Activated naive CD4-positive, alpha-beta T cell treated with anti-CD3 and anti-CD28 coated beads for 36 hours (primary cell): Measurements from ENCODE around the gene LRRC4C. TPM values are rescaled to one million over a fixed set of nuclear protein-coding genes. Genes with fewer than 3 reads are reported as not detected.

Experiments used
- CTCF ChIA-PET: fragments of 350-600 bp; sonication (Branson Sonifier 250); formaldehyde crosslinking; loops from one replicate; lab custom pipeline; 2021; ENCODE audit warnings: antibody characterized with exemption; lab: Charles Lee
- DNase-seq: peaks from one replicate; pipeline ENCODE4 v3.0.0-alpha.2; 2020
- H3K27ac Mint-ChIP-seq: one replicate; pipeline ENCODE4 v1.8.0; 2021; ENCODE audit warnings: mild to moderate bottlenecking, mixed read lengths
- H3K27me3 Mint-ChIP-seq: one replicate; pipeline ENCODE4 v1.8.0; 2021; ENCODE audit warnings: low read depth, mixed read lengths
- H3K36me3 Mint-ChIP-seq: one replicate; pipeline ENCODE4 v1.8.0; 2021; ENCODE audit warnings: low read depth, mixed read lengths
- H3K4me1 Mint-ChIP-seq: one replicate; pipeline ENCODE4 v1.8.0; 2021; ENCODE audit warnings: low read depth, mixed read lengths
- H3K4me3 Mint-ChIP-seq: one replicate; pipeline ENCODE4 v1.8.0; 2021; ENCODE audit warnings: mild to moderate bottlenecking, moderate library complexity, mixed read lengths
- H3K9me3 Mint-ChIP-seq: one replicate; pipeline ENCODE4 v1.8.0; 2021; ENCODE audit warnings: mixed read lengths
- intact Hi-C: fragments of 100-400 bp; cut with micrococcal nuclease; formaldehyde crosslinking; loops from one replicate; pipeline ENCODE4 v1.15.1; 2023
- total RNA-seq, 2 experiments: library from RNA; stranded (reverse); gene quantifications; one replicate each; pipeline ENCODE4 v1.2.3, GENCODE V29; 2021

LRRC4C gene
- total RNA-seq, 2 experiments from 2014 or later: not detected

DNA sequence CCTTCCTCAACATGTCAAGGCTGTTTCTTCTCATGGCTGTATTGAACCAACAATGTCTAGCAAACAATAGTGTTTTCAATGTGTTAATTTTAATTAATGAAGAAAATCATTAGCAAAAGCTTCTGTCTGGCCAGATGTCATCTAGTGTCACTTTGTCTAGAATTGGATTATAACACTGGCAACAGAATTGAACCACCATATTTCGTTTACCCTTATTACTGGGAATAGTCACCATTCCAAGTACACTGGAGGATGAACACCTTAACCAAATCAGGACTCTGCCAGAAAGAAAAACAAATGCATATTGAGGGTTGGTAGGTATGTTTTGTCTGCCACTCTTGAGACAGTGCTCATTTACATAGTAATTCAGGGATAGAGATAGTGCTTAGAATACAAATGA is 146.2 kb downstream of the LRRC4C start:
- Mint-ChIP-seq H3K4me1 (no peaks in the 10 kb centered on the region), H3K27me3 (no peaks in the 10 kb centered on the region), H3K9me3 (peaks cover 4% of the 10 kb centered on the region), H3K27ac (no peak overlapping the region), H3K36me3 (no peaks in the 10 kb centered on the region), H3K4me3 (no peak overlapping the region)
- no peak for DNase-seq
- intact Hi-C loops: no loop called here
- CTCF ChIA-PET: no interaction called here

DNA sequence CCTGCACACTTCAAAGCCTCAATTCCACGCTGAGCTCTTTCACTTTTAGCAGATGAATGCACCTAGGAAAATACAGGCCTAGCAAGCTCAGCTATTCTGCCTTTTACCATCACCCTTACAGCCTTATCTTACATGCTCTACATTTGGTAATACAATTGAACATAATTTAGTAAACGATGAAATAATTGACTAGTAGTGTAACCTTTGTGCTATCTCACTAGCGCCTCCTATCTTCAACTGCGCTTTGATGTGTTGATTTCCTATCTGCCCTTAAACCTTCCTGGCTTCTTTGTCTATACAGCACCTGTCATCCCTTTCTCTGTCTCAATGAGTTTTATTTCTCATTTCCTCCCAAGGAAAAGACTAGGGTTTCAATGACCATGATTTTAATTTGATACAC is 149.7 kb downstream of the LRRC4C start:
- CTCF ChIA-PET: no interaction called here
- intact Hi-C loops: no loop called here
- H3K27ac Mint-ChIP-seq: no peak overlapping the region
- no peaks in the 10 kb centered on the region for H3K27me3 Mint-ChIP-seq
- no peak overlapping the region for H3K4me3 Mint-ChIP-seq
- no peak for DNase-seq
- H3K4me1 Mint-ChIP-seq: no peaks in the 10 kb centered on the region
- no peaks in the 10 kb centered on the region for H3K36me3 Mint-ChIP-seq
- peaks cover 6% of the 10 kb centered on the region for H3K9me3 Mint-ChIP-seq

DNA sequence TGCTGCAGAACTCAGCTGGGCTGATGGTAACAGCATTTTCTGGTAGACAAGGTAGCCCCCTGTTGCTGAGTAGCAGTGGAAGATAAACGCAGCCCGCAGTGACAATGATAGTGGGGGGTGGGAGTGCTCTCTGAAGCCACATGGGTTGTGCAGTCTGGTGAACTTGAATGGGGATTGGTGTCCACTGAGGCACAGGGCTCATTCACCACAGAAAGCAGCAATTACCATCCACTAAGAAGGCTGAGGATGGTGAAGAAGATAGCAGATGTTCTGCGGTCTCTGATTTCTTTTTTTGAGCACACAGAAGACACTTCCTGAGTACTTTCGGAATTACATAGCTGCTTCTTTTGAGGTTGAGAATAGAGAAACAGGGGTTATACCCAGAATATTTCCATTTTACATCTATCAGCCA is 150.3 kb downstream of the LRRC4C start:
- Mint-ChIP-seq H3K27me3 (no peaks in the 10 kb centered on the region), H3K27ac (no peak overlapping the region), H3K4me1 (no peaks in the 10 kb centered on the region), H3K36me3 (no peaks in the 10 kb centered on the region), H3K4me3 (no peak overlapping the region), H3K9me3 (peaks cover 6% of the 10 kb centered on the region)
- intact Hi-C loops: no loop called here
- no peak for DNase-seq
- CTCF ChIA-PET: no interaction called here

DNA sequence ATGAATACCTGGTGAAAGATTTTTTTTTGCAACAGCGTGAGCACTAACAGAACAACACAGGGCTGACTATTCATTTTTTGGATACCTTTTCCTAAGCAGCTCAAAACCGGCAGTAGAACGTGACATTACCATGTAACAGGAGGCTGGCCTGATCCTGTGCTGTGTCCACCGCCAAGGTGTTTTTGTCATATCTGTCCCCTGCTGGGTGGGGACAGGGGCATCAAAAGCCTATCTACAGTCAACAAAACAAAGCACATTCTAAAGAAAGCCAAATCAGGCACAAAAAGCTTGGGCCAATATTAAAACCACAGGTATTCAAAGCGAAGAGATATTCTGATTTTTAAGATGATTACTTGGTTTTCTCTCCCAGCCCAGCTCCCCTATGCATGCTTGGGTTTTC is 151.2 kb downstream of the LRRC4C start:
- Mint-ChIP-seq H3K27ac (no peak overlapping the region), H3K9me3 (peaks cover 3% of the 10 kb centered on the region), H3K27me3 (no peaks in the 10 kb centered on the region), H3K4me3 (no peak overlapping the region), H3K4me1 (no peaks in the 10 kb centered on the region), H3K36me3 (no peaks in the 10 kb centered on the region)
- no peak for DNase-seq
- intact Hi-C loops: no loop called here
- CTCF ChIA-PET: no interaction called here

DNA sequence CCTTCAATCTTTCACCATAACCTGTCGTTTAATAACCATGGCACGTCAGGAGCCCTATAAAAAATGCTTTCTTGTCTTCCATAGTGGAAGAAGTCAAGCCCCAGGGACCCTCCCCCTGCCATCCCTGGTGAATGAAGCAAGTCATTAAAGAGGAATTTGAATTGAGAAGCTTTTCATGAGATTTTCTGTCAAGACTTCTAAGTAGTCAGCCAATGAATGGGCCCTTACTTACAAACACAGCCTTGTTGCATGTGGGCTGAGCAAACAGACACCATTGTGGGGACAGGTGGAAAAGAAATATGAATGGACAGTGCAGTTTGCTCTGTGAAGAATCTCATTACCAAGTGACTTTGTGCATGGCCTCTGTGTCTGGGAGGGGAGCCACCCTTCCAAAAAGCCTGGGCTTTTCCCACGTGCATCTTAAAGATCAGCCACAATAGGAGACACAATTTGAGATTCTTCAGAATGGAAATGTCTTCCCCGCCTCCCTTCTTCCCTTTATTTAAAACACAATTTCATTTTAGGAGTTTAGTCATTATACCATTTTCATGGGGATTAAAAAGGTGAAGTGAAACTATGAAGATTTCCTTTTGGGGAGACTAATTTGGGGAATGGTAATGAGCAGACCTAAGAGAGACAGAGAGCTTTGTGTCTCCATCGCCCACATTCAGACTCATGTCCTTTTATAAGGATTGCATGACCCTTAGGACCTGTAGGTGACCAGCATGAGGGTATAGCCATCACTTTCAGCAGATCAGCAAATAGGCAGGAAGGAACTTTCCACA is 152.0 kb downstream of the LRRC4C start:
- Mint-ChIP-seq H3K9me3 (peaks cover 2% of the 10 kb centered on the region), H3K27me3 (no peaks in the 10 kb centered on the region), H3K36me3 (no peaks in the 10 kb centered on the region), H3K4me3 (no peak overlapping the region), H3K27ac (no peak overlapping the region), H3K4me1 (no peaks in the 10 kb centered on the region)
- DNase-seq: no peak
- intact Hi-C loops: no loop called here
- CTCF ChIA-PET: no interaction called here

DNA sequence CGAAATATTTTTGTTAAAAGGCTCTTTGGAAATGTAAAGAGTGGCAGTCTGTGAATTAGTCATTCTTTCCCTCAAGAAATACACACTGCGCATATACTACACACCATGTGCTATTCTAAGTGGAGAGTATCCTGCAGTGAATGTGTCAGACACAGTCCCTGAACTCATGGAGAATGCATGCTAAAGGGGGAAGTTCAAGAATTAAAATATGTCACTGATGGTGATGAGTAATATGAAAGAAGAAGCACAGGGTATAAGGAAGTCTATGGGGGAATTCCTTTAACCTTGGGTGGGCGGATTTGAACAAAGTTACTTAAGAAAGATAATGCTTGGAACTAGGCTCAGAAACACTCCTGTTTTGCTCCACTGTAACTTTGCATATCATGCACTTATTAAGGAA is 153.0 kb downstream of the LRRC4C start:
- Mint-ChIP-seq H3K36me3 (no peaks in the 10 kb centered on the region), H3K4me3 (no peak overlapping the region), H3K4me1 (no peaks in the 10 kb centered on the region), H3K27ac (no peak overlapping the region), H3K9me3 (peaks cover 4% of the 10 kb centered on the region), H3K27me3 (no peaks in the 10 kb centered on the region)
- DNase-seq: no peak
- CTCF ChIA-PET: no interaction called here
- intact Hi-C loops: no loop called here

DNA sequence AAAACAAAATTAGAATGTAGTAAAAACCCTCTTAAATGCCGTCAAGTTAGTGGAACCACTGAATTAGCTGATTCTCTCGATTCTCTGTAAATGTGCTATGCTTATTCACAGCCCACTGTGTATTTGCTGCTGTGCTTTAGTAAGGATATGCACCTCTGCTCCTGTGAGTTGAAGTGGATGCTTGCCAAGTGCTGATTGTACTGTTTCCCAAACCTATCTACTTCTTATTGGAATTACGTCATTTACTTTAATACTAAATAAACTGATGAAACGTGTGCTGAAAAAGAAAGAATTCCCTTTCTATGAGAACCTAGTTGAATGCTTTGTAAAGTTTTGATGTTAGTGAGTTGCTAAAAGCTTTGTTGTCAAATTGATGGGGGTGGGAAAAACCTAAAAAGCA is 158.4 kb downstream of the LRRC4C start:
- Mint-ChIP-seq H3K4me1 (no peaks in the 10 kb centered on the region), H3K36me3 (no peaks in the 10 kb centered on the region), H3K4me3 (no peak overlapping the region), H3K9me3 (peaks cover 3% of the 10 kb centered on the region), H3K27ac (no peak overlapping the region), H3K27me3 (no peaks in the 10 kb centered on the region)
- CTCF ChIA-PET: no interaction called here
- no peak for DNase-seq
- intact Hi-C loops: no loop called here

DNA sequence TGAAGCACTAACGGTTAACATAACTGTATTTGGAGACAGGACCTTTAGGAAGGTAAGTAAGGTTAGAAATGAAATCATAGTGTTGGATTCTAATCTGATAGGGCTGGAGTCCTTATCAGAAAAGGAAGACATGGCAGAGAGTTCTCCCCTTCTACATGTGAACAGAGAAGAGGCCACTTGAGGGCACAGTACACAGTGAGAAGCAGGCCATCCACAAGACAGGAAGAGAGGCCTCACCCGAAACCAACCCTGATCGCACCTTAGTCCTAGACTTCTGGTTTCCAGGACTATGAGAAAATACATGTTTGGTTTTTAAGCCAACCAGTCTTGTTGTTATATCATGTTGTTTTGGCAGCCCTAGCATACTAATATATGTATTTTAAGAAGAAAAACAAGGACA is 170.0 kb downstream of the LRRC4C start:
- no peak for DNase-seq
- Mint-ChIP-seq H3K4me3 (no peak overlapping the region), H3K9me3 (peaks cover 3% of the 10 kb centered on the region), H3K27ac (no peak overlapping the region), H3K4me1 (no peaks in the 10 kb centered on the region), H3K27me3 (no peaks in the 10 kb centered on the region), H3K36me3 (no peaks in the 10 kb centered on the region)
- CTCF ChIA-PET: no interaction called here
- intact Hi-C loops: no loop called here

DNA sequence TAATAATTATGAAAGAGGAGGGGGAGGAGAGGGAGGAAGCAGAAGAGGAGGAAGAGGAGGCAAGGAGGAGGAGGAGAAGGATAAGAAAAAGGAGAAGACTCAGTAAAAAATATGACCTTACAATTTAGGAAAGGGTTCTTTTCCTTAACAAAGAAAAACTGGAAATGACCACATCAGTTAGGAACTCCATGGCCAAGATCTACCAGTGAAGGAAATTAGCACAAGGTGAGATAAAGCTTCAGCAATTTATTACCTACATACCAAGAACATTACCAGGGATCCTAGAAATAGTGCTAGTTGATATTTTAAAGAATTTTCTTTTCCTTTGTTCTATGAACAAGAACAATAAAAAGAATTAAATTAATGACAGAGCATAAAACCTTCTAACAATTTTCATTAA is 172.7 kb downstream of the LRRC4C start:
- H3K4me1 Mint-ChIP-seq: no peaks in the 10 kb centered on the region
- H3K27me3 Mint-ChIP-seq: no peaks in the 10 kb centered on the region
- CTCF ChIA-PET: no interaction called here
- H3K9me3 Mint-ChIP-seq: peaks cover 3% of the 10 kb centered on the region
- H3K27ac Mint-ChIP-seq: no peak overlapping the region
- H3K36me3 Mint-ChIP-seq: no peaks in the 10 kb centered on the region
- no peak overlapping the region for H3K4me3 Mint-ChIP-seq
- DNase-seq: no peak
- intact Hi-C loops: no loop called here

DNA sequence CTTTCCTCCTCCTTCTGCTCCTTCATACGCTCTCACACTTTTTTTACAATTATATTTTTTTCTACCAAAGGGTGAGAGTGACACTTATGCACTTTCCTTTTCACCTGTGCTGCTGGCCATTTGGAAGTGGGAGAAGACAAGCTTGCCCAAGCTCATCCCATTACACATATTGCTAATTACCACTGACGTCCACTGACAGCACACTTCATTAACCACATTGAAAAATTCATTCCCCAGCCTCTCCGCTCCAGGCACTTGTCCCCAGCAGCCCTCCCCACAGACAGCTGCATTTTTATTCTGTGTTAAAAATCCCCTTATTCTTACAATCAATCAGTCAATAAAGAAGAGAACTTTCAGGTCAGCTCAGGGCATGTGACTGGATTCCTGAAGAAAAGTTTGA is 175.1 kb downstream of the LRRC4C start:
- H3K4me1 Mint-ChIP-seq: no peaks in the 10 kb centered on the region
- peaks cover 7% of the 10 kb centered on the region for H3K9me3 Mint-ChIP-seq
- no peaks in the 10 kb centered on the region for H3K36me3 Mint-ChIP-seq
- CTCF ChIA-PET: no interaction called here
- H3K4me3 Mint-ChIP-seq: no peak overlapping the region
- intact Hi-C loops: no loop called here
- no peak for DNase-seq
- no peaks in the 10 kb centered on the region for H3K27me3 Mint-ChIP-seq
- H3K27ac Mint-ChIP-seq: no peak overlapping the region

DNA sequence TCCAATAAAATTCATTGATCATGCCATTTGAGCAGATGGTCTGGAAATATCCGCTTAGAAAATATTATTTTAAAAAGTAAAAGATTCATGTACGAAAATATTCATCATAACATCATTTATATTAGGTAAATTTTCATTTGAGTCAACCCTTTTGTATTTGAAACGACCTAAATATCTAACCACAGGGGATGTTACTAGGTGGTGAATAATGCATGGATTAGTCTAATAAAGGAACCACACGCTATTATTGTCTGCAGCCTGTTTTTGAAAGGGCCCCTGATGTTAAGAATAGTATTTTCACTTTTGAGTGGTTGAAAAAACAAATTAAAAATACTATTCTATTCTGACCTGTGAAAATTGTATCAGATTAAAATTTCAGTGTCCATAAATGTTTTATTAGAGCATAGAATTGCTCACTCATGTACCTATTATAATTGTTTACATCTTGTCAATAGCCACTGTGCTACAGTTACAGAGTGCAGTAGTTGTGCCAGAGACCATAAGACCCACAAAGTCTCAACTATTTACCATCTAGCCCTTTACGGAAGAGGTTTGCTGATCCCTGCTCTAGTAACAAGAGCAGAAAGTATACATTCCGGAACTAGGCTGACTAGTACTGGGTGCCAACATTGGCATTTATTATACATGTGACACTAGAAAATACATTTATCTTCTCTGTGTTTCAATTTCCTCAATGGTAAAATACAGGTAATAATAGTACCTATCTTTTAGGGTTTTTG is 176.1 kb downstream of the LRRC4C start:
- Mint-ChIP-seq H3K4me3 (no peak overlapping the region), H3K4me1 (no peaks in the 10 kb centered on the region), H3K27me3 (no peaks in the 10 kb centered on the region), H3K36me3 (no peaks in the 10 kb centered on the region), H3K27ac (no peak overlapping the region), H3K9me3 (peaks cover 7% of the 10 kb centered on the region)
- no peak for DNase-seq
- CTCF ChIA-PET: no interaction called here
- intact Hi-C loops: no loop called here

DNA sequence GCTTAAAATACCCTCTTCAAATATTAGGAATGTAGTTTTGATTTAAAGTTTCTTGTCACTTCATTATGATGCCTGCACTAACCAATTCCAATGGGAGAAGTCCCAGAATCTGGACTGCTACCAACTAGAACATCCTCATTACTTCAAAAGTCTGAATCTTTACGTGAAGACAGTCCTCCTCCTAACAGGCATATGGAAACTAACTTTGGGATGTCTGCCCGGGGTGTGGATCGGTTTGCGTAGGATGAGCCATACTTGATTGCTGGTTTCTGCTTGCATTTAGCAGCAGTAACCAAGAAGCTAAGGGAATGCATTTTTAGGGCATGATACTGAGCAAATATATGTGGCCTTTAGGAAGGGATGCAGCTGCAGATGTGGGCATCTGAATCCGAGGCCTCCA is 177.1 kb downstream of the LRRC4C start:
- DNase-seq: no peak
- Mint-ChIP-seq H3K4me3 (no peak overlapping the region), H3K4me1 (no peaks in the 10 kb centered on the region), H3K36me3 (no peaks in the 10 kb centered on the region), H3K27me3 (no peaks in the 10 kb centered on the region), H3K9me3 (peaks cover 7% of the 10 kb centered on the region), H3K27ac (no peak overlapping the region)
- CTCF ChIA-PET: no interaction called here
- intact Hi-C loops: no loop called here

DNA sequence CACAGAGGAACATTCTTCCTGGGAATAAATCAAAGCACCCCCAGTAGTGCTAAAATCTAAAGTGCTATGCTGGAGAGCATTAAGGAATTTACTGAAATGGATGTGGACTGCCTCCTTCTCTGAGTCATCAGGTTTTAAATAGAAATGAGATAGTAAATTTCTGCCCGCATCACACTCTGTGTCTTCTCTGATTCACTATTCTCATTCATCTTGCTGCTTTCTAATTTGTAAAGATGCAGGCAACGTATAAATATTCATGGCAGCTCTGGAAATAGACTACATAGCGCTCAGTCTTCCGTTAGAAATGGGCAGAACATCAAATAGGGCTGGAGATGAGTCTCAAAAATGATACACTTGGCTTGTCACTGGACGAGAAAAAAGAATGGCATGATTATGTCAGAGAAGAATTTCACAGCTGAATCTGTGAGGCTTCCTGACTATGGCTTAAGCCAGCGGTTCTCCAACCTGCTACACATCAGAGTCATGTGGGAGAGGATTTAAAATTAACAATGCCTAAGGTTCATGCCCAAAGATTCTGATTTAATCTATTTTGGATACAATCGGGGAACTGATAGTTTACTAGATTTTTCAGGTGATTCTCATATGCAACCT is 178.2 kb downstream of the LRRC4C start:
- no peak overlapping the region for H3K4me3 Mint-ChIP-seq
- no peak for DNase-seq
- peaks cover 6% of the 10 kb centered on the region for H3K9me3 Mint-ChIP-seq
- no peaks in the 10 kb centered on the region for H3K27me3 Mint-ChIP-seq
- H3K4me1 Mint-ChIP-seq: no peaks in the 10 kb centered on the region
- CTCF ChIA-PET: no interaction called here
- no peak overlapping the region for H3K27ac Mint-ChIP-seq
- H3K36me3 Mint-ChIP-seq: no peaks in the 10 kb centered on the region
- intact Hi-C loops: no loop called here
